HL-60/S4 (cell line): ENCODE data around the gene JTB.

Source experiments
- in situ Hi-C: fragments of 300-500 bp; cut with MboI; formaldehyde crosslinking; loops from 2 replicates; pipeline ENCODE4 v1.14.3; 2022; ENCODE audit warnings: low sequenced_read_pairs

The JTB gene

DNA sequence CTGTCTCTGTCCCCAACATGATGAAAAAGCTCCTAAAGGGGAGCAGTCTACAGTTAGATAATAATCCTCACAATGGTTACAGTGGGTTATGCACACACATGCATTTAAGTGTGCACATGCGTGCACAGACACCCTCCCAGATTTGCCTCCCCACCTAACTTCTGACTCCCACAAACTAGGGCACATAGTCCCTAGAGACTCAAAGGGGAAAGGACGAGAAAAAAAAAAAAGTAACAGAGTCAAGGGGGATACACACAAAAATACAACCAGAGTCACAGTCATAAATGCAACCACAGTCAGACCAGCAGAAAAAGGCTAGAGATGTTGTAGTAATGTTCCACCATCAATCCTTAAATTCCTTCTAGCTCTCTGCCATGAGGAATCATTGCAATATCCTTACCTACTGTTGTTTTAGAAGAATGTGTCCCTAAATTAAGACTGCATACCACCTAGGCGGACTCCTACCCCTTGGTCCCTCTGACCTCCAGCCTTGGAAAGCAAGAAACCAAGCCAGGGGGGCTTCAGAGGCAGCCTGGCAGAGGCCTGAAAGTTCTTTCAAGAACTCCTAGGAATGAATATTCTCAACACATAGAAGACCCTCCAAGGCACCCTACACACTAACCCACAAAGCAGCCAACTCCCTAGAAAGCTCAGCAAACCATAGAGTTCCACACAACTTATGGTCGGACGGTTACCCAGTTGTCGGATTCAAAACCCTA lies 20.3 kb downstream of the JTB start:
- in situ Hi-C loops = no loop called here

DNA sequence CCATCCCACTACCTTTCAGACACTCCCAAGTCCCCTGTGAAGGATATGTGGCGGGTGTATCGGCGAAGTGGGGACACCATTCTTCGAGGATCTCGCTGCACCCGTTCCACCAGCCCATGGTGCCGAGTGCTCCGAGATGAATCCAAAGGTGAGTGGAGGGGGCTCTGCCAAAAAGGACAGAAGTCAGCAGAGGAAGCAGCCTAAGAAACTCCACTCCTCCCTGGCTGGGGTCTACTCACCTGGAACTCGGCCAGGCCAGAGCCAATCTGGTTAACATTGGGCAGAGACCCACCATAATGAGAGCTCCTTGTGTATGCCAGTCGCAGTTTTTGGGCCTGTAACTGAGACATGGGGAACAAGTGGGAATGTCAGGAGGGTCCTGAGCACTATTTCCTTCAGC lies 22.6 kb downstream of the JTB start:
- in situ Hi-C loops = no loop called here

DNA sequence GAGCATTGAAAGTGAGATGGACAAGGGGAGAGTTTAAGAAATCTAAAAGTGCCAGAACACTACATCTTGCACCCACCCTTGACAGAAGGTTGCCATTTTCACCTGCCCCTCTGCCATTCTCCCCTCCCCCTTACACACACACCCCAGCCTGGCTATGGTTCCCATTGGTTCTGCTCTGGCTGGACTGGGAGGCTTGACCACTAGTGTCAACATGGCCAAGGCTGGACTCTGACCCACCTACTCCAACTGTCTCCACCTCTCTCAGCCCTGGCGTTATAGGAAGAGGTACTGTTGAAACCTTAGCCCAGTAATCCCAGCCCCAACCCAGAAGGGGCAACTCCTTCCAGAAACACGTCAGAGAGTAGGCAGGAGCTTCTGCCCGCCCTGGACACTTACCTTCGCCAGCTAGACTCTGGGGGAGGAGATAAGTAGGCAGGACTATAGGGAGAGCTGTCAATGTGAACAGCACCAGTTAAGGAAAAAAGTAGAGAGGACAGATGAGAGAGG lies 23.6 kb downstream of the JTB start:
- in situ Hi-C loops = no loop called here

DNA sequence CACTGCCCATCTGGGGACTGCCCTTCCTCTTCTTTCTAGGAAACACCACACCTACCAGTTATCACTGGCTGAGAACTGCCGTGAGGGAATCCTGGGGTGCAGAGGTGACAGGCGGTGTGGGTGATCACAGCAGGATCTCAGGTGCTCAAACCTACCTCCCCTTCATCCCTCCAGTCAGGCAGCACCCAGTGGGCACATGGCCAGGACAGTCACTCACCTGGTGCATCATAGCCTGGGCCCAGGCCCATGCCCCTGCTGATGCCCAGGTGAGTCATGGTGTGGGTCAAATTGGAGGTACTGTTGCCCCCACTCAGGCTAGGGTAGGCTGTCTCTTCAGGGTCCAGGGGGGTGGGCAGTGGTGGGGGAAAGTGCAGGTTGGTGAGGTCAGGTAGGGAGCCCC lies 25.7 kb downstream of the JTB start:
- in situ Hi-C loops = no loop called here

DNA sequence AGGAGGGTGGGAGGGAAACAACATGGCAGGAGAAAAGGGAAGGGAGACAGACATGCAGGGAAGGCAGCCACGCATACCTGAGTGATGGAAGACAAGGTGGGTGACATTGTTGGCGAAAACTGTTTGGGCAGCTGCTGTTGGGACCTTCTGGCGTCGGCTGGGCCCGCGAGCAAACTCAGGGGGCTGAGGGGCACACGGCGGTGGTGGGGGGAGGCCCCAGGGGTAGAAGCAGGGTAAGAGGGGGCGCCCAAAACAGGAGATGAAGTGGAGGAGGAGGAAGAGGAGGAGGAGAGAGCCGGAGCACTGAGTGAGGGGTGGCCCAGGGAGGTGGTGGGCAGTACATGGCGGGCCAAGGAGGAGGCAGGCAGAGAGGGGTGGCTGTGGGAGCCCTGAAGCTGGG lies 26.3 kb downstream of the JTB start:
- in situ Hi-C loops = no loop called here

DNA sequence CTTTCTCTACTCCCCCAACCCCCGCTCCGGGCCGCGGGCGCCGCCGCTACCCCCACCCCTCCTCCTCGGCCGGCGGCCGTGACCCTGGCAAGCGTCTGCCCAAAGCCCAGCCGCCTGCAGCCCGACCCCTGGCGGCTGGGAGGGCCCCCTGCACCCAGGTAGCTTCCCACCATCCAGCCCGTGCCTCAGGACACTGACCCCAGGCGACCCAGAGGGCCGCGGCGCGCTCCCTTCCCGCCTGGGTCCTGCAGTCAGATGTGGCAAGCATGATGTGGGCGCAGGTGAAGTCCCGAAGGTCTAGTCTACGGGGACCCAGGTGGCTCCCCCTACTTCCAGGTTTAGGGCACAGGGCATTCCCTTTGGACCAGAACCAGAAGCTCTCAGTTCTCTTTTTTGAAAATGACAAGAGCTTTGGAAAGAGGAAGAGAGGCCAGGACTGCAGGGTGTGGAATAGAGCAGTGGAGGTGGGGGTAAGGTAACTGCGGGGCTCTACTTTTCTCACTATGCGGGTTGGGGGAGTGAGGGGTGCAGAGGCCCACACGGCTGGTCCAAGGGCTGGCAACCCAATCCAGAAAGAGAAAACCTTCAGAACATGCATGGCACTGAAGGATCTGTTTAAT lies 30.7 kb downstream of the JTB start, which contains the start of gene DENND4B:
DENND4B (minus strand) TSS at position 97 of the 620 bp plus-strand sequence. CDS start 2,344 bp downstream, outside the sequence.
- in situ Hi-C loops = no loop called here

DNA sequence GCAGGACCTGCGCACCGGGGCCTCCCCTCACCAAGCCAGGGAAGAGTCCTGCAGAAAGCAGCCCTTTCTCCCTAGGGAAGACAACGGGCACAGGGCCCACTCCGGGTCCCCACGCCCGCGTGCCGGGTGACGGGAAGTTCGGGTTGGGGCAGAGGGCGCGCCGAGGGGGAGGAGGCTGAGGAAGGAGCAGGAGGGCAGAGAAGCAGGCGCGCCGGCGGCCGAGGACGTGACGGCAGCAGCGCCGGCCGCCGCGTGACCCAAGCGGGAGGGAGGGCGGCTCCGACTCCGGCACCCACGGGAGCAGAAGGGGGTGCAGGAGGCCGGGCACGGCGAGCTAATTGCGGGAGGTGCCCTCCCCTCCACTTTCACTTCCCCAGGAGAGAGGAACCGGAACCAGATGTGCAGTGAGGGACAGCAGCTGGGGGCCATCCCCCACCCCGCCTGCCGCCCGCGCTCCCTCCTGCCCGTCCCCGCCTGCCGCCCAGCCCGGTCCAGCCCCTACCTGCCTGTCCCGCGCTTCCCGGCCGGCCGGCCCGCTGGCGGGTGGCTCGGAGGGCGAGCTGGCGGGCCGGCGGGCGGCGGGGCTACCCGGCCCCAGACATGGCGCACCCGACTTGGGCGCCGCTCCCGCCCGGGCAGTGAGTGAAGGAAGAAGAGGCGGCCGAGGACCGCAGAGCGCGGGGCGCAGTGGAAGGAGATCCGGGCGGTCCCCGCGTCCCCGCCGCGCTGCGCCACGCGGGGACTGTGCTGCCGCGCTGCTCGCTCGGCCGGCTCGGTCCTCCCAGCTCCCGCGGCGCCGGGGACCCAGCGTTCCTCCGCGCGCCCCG lies 31.5 kb downstream of the JTB start:
- in situ Hi-C loops = no loop called here

DNA sequence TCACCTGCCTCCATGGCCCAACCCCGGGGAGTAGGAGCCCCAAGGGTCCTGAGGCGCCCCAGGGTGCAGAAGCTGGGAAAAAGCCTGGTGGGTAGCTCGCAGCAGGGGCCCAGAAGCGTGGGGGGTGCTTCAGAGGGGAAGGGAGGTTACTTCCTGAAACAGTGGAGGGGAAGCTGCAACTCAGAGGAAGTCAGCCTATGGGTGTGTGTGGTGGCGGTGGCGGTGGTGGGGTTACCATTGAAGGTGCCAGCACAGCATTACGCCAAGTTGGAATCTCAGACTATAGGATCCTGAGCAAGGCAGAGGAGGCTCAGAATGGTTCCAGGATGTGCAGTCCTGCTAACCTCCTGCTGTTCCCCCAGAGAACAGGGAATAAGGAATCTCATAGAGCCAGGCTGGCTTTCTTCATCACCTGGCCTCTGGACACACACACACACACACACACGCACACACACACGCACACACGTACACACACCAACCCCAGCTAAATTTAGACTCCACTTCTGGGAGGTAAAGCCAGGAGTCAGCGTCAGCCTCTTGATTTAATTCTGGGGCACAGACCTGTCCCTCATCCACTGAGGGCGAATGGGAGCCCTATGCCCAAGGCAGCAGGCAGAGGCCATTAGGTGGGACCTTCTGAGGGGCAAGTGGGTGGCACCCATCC lies 32.2 kb downstream of the JTB start:
- in situ Hi-C loops = no loop called here

DNA sequence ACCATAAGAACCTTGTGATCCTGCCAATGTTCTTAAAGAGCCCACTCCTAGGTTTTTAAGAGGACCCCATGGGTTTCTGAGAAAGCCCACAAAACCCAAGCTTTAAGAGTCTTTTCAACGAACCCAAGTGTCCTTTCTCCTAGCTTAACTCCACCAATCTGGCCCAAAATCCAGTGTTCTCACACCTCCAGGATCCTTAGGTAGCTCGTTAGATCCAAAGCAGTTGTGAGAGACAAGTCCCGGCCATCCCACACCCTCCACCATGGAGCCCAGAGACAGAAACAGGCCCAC lies 32.7 kb downstream of the JTB start:
- in situ Hi-C loops = no loop called here

DNA sequence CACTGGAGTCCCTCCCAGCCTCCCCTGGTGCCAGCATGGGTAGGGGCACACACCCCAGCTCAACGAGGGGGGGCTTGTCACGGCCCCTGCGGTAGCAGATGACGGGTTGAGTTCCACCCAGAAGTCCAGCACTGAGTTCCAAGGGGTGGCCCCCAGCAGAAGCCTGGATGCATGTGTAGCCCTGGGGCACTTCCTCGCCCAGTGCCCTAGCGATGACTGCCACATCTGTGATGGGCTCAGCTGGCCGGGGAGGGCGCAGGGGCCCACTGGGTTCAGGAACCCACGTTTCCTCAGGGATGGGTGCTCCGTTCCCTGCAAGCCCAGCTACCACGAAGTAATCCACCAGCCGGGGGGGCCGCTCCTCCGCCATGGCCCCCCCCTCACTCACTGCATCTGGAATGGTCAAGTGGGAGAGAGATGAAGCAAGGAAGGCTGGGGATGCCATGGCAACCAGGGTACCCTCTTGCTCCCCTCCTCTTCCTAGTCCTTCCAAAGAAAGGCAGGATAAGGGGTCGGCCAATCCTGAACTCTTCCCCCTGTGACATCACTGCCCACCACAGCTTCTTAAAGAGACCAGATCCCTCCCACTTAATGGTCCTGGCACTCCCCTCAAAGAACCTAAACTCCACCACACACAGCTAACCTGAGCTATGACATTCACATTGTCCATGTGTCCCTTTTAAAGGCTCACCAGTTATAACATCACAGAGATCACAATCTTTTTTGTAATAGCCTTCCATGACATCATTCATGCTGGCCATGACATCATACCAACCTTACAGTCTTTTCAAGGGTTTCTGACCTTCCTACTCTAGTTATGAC lies 33.3 kb downstream of the JTB start:
- in situ Hi-C loops = no loop called here

DNA sequence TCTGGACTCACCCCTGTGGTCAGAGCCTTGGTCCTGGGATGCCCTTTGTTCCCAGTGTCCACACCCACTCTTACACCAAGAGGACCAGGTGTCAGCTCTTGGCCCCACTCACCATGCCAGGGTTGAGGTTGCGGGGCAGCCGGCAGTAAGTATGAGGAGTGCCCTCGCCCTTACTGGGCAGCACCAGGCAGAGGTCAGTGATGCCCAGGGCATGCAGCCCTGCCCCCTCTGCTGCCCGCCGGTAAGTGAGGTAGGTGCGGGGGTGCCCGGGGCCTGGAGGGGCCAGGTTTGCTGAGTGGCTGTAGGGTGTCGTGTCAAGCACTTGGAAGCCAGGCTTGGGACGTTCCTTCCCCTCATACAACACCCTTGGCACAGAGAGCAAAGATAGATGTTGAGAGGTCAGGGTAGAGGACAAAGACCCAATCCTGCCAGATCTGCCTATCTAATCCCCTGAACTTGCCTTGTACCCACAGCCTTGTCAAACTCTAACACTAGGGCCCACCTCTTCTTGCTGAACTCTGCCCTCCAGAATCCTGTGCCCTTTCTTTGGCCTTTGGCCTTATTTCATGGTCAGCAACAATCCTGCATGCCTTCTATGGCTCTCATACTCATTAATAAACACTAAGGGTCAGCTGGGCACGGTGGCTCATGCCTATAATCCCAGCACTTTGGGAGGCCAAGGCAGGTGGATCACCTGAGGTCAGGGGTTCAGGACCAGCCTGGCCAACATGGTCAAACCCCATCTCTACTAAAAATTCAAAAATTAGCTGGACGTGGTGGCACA lies 34.5 kb downstream of the JTB start:
- in situ Hi-C loops = no loop called here

DNA sequence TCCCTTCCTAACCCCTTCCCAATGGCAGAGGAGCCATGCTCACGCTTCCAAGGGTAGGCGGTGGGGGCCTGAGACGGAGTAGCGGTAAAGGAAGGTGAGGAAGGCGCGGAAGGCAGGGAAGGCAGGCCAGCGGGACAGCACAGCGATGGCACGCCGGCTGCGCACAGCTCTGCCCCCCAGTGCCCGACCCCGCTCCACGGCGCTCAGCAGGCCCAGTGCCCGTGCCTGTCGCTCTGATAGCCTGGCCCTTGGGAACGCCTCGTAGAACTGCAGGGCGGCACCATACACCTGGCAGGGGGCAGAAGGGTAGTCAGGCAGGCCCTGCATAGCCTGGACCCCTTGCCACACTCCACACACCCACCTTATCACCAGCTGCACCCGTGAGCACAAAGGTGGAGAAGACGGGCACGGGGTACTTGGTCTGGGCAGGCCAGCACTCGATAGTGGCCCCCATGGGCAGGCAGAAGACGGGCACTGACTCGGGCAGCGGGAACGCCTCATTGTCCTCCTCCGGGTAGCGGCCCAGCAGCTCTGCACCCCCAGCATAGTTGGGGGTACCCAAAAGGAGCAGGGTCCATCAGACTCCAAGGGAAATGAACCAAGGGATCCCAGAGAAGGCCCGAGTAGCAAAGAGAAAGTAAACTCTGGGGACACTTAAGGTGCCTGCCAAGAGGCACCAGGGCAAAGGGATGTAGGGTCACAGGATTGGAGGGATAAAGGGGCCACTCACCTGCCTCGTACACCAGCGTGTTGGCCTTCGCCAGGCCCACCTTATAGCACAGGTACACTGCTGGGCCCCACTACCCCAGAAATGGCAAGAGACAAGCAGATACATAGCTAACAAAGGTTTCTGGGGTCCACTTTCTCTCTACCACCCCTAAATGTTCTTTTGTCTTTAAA lies 35.4 kb downstream of the JTB start:
- in situ Hi-C loops = no loop called here

DNA sequence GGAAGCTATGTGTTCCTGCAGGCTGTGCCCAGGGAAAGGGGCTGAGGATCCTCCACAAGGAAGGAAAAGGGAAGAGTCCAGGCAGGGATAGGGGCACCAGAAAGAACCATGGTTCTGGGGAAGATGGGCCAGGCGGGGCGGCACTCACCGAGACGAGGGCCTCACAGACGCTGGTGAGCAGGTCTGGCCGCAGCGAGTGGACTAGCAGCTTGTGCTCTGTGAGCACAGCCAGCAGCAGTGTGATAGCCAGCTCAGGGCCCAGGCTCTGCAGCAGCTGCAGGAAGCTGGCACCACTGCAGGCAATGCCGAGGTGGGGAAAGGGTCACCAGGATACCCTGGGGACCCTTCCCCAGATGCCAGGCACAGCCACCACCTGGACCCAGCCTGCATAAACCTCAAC lies 36.7 kb downstream of the JTB start:
- in situ Hi-C loops = no loop called here

DNA sequence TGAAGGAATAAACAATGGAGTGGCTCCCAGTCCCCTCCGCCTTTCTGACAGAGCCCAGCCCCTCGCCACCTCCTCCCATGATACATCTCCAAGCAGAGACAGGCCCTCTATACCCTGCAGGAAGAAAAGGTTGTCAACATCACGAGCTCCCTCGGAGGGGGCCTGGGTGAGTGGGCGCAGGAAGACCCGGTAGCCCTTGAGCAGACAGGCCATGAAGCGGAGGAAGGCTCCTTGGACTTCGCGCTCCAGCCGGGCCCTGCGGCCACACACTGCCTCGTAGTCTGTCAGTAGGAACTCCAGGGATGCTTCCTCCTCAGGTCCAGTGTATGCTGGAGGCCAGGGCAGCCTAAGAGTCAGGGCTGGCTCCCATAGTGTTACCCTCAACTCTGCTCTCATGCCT lies 38.0 kb downstream of the JTB start:
- in situ Hi-C loops = no loop called here

DNA sequence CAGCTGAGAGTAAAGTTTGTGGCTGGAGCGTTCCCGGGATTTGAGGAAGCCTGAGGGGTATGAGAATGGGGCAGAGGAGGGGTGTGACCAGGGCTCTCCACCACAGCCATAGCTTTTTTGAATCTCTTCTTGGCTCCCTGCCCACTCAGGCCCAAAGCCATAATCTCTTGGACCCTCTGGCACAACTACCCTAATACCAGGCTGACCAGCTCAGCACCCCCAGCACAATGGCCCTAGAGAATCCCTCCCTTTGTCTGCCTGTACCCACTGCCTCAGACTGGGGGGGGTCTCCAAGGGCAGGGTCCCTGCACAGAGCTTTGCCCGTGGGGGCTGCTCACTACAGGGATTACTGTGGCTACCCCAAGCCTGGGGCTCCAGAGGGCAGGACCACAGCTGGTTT lies 38.5 kb downstream of the JTB start:
- in situ Hi-C loops = no loop called here

DNA sequence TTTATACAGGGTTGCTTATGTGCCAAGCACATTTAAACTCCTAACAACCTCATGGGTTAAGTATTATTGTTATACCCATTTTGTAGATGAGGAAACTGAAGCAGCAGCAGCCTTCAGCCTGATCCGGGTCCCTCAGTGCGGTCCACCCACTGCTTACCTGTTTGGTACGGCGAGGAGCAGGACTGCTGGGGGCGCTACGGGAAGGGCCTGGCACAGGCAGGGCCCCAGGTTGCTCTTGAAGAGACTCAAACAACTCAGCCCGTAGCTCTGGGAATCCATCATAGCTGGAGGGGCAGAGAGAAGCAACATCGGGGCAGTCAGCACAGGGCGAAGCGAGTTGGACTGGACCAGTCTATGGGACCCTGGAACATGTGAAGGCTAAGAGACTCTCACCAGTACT lies 40.1 kb downstream of the JTB start:
- in situ Hi-C loops = no loop called here

DNA sequence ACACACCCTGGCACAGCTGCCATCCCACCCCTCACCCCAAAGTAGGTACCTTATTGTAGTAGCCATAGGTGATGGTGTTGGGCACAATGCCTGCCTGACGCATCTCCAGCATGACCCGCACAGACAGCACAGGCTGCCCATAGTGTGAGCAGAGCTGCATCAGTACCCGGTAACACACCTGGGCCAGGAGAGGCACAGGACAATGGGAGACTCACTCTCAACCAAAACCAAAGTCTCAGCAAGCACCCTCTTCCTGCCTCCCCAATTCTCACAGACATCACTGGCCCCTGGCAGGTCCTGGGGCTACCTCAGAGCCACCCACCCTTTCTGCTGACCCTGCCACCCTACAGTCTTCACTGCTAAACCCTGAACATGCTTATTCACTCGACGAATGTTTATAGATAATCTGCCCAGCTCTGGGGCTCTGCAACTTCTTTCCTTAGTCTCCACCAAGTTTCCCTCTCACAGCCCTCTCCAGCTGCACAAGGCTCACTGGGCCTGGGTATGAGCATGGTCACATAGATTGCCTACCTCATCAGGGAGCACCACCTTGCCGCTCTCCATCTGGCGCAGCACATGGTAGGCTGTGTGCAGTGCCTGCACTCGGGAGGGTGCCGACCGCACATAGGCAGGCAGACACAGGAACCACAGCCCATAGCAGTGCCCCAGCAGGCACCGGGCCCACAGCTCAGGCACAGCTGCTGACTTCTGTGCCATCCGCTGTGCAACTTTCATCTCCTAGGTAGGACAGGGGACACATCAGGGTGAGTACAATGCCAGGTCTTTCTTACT lies 41.3 kb downstream of the JTB start:
- in situ Hi-C loops = no loop called here

DNA sequence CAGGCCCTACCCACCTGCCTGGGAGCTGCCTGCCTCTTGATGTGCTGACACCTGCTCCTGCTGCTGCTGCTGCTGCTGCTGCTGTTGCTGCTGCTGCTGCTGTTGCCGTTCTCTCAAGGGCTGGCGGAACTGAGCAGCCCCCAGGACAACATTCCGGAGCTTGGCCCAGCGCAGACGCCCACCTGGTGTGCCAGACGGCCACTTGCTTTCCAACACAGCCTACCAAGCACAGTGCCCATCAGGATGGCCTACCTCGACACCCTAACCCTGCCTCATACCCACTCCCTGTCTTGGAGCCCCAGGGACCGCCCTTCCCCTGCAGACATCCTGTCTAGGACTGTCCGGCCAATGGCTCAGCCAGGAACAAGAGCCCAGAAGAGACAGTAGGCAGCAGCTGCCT lies 42.7 kb downstream of the JTB start:
- in situ Hi-C loops = no loop called here
